Activated T-helper 1 cell treated with Interleukin-2 at 50 U/mL for 16 hours (primary cell): Measurements from ENCODE around the gene ETHE1.
A peak's percentile ranks its signal among the peaks of the same experiment; 100 is the strongest.
"Not testable (repeated sequence)": the region's sequence is repeated elsewhere in the genome, so short reads cannot be mapped to it uniquely, and the experiment has no call there.

ENCODE experiments used
- DNase-seq: peaks from one replicate; pipeline ENCODE4 v3.0.0-alpha.2; 2020; ENCODE audit warnings: low read depth

Gene ETHE1

DNA sequence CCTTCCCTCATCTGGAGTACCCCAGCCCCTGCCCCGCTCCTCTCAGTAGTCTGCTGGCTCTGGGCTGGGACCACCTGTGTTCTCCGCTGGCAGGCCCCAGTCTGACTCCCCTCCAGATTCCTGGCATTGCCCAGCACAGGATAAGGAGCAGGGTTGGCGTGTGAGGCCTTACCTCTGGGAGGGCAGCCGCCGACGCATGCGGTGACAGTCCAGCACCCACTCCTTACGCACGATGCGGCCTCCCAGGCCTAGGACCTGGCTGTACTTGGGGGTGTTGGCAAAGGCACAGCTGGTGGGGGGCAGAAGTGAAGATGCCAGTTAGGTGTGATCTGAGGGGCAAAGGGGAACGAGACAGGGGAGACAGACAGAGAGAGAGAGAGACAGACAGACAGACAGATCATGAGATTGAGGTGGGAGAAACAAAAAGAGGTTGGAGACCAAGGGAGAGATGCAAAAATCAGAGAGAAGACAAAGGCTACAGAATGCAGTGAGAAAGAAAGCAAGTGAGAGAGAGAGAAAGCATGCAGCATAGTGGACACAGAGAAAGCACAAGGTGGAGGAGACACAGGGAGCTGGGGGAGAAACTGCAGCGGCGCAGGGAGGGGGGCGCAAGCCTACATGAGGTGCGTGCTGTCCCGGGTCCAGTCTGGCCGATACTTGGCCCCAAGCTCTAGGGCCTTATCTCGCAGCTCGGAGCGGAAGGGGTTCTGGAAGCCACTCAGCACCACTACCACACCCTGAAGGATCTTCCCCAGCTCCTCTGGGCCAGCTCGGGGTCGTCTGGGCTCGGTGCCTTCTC lies 24.6 kb upstream of the ETHE1 start:
- DNase-seq = no peak

DNA sequence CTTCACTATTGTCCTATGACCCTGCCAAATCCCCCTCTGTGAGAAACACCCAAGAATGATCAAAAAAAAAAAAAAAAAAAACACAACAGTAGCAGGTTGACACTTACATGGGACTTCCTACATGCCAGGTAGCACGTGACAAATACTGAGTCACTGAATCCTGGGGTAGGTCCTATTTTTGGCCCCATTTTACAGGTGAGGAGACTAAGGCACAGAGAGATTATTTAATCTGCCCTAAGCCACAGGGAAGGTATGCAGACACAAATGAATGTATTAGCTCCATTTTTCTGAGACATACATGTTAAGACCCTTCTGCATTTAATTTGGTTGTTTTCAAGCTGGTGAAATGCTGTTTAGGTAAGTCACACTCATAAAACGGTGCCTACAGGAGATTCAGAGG lies 21.7 kb upstream of the ETHE1 start:
- DNase-seq = no peak

DNA sequence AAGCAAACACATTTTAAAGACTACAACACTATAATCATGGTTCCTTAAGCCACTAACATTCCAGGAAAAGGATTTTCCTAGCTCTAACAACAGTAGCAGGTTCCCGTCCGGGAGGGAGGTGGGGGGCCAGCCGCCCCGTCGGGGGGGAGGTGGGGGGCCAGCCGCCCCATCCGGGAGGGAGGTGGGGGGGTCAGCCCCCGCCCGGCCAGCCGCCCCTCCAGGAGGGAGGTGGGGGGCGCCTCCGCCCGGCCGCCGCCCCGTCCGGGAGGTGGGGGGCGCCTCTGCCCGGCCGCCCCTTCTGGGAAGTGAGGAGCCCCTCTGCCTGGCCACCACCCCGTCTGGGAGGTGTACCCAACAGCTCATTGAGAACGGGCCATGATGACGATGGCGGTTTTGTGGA lies 20.9 kb upstream of the ETHE1 start:
- DNase-seq = not testable (repeated sequence)

DNA sequence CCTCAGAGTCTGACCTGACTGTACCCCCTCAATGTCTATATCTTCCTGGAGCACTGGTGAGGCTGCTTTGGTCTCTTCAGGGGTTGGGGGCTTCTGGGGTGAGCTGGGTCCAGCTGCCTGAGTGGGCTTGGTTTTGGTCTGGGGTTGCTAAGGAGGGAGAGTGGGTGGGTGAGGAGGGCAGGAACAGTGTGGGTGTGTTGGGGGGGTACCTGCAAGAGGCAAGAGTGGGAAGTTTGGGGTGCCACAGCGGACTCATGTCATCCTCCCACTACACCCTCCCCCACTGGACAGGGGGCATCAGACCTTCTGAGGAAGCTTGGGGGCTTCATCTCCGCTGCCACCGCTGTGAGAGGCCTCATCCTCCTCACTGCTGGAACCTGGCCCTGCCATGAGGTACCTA lies 19.6 kb upstream of the ETHE1 start:
- no peak for DNase-seq

DNA sequence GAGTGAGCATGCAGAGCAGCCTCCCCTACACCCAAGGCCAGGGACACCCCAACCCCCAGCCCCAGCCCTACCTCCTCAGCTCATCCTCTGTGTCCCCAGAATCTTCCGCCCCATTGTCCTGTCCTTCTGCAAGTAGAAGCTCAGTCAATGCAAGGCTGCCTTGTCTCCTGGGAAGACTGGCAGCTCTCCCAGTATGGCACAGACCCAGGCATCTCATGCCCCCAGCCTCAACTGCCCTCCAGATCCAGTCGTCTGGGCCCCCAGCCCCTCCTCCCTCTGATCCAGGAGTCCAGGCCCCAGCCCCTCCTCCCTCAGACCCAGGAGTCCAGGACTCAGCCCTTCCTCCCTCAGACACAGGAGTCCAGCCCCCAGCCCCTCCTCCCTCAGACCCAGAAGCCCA lies 19.0 kb upstream of the ETHE1 start:
- DNase-seq = no peak

DNA sequence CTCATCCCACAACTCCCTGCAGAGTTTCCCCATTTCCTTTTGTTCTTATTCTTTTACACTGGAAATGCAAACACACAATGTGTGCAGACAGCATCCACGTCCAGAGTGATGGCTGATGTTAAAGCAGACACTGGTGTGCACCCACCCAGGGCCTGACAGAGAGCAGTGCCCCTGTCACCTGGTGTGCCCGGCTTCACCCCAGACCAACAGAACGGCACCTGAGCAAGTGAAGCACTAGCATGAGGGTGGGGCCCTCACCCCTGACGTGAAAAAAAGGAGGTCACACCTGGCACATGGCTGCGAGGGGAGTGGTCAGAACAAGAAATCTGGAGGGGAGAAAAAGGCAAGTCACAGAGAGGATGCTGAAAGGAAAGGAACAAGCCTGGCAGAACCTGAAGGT lies 18.3 kb upstream of the ETHE1 start:
- no peak for DNase-seq

DNA sequence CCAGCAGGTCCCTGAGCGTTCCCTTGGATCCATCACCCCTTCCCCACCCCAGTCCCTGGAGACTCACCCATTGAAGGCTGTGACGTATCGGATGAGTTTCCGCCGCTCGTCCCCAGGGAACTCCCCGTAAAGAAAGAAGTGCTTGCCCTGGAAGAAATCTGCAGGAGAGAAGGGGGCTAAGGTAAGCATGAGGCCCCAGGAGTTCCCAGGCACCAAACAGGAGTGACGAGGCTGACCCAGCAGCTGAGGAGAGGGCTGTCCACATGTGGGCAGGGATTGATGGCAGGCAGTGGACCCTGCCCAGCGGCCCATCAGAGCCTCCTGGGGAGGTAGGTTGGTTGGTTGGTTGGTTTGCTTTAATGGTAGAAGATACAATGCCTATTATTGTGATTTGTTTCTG lies 17.1 kb upstream of the ETHE1 start:
- DNase-seq = no peak

DNA sequence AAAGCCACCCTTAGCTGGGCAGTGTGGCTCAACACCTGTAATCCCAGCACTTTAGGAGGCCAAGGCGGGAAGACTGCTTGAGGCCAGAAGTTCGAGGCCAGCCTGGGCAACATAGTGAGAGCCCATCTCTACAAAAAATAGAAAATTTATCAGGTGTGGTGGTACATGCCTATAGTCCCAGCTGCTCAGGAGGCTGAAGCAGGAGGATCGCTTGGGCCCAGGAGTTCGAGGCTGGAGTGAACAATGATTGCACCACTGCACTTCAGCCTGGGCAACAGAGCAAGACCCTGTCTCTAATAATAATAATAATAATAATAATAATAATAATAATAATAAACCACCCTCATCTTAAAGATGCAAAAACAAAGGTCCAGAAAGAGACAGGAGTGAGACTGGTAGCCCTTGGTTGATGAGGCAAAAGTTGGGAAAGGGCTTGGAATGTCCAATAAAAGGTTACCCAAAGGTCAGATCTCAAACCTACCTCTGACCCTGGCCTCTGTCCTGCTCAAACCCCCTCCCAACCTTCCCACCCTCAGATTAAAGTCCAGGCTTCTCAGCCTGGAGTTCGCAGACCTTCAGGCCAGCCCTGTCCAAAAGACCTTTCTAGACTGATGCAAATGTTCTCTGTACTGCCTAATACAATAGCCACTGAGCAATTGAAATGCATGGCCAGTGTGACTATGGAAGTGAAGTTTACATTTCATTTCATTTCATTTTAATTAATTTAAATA lies 15.1 kb upstream of the ETHE1 start:
- no peak for DNase-seq

DNA sequence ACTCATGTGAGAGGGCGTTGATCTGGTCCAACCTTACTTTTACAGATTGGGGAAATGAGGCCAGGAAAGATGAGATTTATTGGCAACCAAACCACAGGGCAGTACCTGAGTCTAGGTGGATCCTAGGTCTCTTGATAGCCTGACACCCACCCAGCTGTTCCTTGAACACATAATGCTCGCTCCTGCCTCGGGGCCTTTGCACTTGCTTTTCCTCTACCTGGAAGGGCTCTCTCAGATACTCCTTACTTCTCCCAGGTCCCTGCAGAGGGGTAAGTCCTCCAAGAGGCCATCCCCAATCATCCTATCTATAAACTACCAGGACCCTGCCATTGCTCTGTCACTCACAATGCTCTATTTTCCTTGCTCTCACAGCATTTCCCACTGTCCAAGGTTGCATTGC lies 13.4 kb upstream of the ETHE1 start:
- no peak for DNase-seq

DNA sequence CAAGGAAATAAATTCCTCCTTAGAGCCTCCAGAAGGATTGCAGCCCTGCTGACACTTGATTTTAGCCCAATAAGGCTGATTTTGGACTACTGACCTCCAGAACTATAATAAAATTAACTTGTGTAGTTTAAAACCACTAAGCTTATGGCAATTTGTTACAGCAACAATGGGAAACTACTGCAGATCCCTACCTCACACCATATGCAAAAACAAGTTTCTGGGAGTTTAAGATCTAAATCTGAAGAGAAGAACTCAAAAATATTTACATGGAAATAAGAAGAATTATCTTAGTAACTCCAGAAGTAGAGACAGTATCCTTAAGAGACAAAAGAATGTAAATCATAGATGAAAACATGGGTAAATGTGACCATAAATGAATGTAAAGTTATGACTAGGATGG lies 11.9 kb upstream of the ETHE1 start:
- no peak for DNase-seq

DNA sequence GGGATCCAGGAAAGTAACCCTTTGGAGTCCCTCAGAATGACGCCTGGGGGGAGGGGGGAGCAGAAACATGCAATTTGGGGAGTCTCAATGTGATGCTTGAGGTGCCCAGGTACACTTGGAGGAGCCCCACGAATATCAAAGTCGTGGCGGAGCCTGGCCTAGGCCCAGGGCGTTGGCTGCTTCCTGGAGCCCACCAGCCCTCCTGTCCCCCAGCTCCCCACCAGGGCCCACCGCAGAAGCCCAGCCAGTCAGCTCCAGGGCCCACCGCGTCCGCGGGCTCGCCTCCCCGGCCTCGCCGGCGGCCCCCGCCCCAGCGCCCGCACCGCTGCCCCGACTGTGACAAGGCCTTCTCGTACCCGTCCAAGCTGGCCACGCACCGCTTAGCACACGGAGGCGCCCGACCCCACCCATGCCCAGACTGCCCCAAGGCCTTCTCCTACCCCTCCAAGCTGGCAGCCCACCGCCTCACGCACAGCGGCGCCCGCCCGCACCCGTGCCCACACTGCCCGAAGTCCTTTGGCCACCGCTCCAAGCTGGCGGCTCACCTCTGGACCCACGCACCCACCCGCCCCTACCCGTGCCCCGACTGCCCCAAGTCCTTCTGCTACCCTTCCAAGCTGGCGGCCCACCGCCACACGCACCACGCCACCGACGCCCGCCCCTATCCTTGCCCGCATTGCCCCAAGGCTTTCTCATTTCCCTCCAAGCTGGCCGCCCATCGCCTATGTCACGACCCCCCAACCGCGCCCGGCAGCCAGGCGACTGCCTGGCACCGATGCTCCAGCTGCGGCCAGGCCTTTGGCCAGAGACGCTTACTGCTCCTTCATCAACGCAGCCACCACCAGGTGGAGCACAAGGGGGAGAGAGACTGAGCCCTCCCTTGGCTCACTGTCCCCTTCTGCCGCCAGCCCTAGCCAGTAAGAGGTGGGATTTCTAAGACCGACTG lies 8.1 kb upstream of the ETHE1 start:
- no peak for DNase-seq

DNA sequence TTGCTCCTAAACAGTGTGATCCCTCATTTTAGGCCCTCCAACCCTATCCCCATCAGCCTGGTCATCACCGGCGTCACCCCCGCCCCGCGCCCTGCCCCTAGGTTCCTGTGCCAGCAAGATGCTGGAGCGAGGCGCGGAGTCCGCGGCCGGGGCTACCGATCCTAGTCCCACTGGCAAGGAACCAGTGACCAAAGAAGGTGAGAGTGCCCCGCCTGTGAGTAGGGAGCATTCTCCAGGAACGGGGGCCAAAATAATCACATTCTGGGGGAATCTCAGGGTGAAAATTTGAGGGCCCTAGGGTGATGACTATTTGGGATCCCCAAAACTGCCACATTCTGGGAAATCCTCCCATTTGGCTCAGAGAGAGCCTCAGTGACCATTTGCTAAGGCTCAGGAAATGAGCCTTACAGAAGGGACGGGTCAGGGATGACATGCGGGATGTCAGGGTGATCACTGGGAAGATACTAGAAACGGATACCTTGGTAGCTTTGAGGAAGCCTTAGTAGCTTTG lies 7.4 kb upstream of the ETHE1 start:
- no peak for DNase-seq

DNA sequence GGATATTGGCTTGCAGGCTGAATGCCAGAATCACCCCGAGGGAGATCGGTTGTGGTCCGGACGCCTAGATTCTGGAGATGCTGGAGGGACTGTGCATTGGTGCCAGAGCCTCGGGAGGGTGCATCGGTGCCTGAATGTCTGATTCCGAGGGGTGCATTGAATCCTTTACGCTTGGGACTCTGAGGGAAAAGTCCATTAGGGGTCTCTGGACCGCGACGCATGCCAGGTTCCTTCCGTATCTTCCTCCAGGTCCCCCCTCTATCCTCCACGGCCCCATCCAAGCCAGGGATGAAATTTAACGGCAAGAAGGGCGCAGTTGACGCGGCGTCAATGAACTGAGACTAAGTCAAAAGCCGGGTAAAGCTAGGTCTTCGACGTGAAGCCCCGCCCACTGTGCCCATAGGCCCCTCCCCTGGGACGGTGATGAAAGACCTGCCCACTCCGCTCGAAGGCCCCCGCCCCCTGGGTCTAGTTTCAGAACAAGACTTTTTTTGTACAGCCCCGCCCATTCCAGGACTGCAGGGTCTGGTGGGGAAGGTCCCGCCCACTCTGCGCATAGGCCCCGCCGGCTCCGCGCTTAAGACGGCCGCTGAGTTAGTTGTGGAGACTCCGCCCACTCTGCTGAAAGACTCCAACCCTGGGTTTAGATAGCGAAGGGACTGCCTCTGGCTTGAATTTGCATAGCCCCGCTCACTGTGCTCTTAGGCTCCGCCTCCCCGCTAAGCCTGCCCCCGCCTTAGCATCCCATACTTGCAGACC lies 6.7 kb upstream of the ETHE1 start:
- DNase-seq = peak; percentile 76

DNA sequence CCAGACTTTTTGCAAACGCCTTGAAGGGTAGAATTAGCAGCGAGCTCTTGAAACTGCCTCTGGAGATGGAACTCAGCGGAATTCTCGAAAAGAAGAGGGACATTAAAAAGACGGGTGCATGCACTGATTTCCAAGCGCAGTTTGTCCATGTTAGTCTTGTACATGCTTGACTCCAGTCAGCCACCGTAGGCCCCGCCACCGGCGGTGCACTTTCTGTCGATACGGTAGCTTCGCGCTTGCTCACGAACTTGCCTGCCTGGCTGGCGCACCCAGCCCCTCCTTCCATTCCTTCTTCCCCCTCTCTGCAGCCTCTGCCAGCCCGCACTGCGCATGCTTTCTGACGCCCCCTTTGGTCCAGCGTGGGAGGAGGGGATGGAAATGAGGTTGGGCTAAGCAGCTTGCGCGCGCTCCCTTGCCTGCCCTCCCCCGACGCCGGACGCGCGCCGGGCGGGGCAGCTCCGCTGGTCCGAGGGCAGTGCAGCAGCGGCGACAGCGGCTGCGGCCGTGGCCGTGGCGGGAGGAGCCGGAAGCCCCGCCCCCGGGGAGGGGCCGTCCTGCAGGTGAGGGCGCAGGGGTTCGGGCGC lies 6.1 kb upstream of the ETHE1 start, which contains the start of gene ZNF575:
Gene ZNF575, plus strand, starts transcription at position 227 of the 584 bp plus-strand sequence. CDS start 1,235 bp downstream, outside the sequence.
- DNase-seq = peak; percentile 67

DNA sequence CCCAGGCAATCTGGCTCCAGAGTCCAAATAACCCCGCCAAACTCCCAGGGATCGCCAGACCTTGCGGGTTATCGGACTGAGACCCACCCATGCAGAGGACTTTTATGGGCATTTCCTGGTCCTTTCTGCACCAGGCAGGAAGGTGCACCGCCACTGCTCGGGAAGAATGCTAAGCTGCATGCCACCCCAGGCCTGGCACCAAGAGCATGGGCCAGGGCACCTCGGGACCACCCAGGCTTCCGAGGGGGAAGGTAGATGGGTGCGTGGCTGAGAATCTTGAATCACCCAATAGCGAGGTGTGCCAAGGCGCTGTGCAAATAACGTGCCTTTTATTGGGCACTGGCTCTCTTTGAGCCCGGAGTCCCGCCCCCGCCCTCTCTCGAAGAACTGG lies 5.6 kb upstream of the ETHE1 start:
- no peak for DNase-seq

DNA sequence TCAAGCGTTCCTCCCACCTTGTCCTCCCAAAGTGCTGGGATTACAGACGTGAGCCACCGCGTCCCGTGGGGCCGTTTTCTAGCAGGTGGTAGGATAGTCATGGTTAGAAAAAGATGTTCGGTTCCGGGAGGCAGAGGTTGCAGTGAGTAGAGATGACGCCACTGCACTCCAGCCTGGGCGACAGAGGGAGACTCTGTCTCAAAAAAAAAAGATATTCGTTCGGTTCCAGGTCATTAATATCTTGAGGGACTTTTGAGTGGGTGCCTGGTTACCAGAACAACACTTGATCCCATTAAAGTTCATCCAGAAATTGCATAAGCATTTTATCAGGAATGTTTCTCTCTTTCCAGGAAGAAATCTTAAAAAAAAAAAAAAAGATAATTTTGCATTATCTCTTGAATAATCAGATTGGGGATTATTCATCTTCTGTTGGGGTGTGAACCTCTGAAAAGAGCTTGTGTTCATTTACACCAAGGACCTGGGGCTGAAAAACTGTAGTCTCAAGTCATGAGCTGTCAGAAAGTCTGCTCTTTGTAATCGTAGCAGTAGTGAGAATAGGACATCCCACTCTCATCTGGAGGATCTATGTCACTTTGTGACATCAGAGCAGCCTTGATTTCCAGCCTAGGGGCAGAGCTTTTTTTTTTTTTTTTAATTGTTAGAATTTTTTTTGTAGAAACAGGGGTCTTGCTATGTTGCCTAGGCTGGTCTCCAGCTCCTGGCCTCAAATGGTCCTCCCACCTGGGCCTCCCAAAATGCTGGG lies 1.0 kb upstream of the ETHE1 start:
- DNase-seq = no peak

DNA sequence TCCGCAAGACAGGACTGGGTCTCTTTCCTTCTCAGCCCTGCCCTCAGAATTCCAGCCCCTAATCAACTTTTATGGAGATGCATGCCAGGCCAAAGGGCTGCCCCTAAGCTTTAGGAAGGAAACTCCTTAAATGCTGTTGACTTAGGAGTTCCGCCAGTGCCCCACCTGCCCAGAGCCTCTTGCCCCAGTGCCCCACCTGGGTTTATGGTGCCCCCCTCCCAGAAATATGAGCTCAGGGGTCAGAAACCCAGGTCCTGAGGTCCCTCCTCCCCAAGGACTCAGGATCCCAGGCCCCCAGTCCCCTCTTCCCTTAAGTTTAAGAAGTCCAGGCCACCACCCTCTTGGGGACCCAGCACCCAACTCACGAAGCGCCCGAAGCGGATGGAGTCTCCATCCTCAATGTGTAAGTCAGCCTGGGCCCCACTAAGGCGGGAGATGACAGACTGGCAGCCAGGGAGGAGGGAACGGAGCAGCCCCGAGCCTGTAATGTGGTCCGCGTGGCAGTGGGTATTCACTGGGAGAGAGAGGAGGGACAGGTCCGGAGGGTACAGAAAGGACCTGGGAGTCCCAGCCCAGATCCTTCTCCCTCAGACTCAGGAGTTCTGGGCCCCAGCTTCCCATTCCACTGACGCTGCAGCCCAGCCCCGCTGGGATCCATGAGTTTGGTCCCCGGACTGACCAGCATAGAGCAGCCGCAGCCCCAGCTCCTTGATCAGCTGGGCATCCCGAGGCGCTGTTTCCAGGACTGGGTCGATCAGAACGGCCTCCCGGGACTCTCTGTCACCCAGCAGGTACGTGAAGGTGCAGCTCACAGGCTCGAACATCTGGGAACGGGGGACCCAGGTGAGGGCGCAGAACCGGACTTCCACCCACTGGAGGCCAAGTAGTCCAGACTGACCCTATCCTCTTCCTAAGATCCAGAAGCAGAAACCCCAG lies 897 bp downstream of the ETHE1 start:
- no peak for DNase-seq

DNA sequence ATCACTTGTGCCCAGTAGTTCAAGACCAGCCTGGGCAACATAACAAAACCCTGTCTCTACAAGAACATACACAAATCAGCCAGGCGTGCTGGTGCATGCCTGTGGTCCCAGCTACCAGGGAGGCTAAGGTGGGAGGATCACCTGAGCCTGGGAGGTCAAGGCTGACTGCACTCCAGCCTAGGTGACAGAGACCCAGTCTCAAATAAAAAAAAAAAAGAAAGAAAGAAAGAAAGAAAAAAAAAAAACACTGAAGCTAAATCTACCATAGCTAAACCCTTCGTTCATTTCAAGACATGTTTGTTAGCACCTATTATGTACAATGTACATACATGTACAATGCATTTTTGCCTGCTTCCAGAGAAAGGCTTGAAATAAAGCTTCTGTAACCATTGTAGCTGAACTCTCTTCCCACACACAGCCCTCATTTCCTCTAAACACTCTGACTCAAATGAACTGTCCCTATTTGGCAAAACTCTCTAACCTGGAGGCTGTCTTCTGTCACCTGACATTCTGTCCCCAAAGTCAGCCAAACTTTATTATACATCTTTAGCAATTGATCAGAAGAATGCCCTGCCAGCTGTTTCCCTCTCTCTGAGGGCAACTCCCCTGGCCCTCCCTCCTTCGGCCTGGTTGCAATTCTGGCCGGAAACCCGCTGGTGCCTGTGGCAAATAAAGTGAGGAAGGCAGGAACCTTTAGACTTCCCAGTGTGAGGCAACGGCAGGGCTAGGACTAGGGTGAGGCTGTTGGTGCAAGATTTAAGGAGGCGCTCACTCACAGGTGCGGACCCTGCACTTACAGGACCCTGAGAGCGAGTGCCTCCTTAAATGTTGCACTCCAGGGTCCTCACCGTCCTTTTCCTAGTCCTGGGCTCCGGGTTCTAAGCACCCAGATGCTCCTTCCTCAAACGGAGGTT lies 1.8 kb downstream of the ETHE1 start:
- no peak for DNase-seq
